NCI-H187 treated with DMSO at 0.1 percent for 48 hours (cell line): Measurements from ENCODE around the gene PHACTR3.
A peak's percentile ranks its signal among the peaks of the same experiment; 100 is the strongest.

Experiments
- DNase-seq: peaks from one replicate; lab custom pipeline; 2025; lab: John Stamatoyannopoulos, UW

Gene PHACTR3

GRCh38 chr20:59696476-59696875, 92.1 kb downstream of the PHACTR3 start:
- no peak for DNase-seq

DNA sequence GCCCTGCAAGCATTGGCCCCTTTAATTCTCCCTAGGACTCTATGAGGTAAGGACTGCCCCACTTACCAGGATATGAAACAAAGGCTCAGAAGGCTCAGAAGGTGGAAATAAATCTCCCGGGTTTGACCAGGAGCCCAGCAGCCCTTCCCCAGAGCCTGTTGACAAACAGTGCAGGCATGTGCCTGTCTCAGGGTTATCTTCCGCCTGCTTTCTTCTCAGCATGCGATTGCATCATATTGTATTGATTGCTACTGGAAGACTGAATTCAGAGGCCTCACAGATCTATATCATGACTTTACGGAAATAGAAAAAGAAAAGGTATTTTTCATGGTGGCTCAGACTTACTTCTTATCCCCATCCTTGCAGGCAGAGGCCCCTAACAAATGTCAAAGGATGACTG, 92.7 kb downstream of the PHACTR3 start:
- no peak for DNase-seq

DNA sequence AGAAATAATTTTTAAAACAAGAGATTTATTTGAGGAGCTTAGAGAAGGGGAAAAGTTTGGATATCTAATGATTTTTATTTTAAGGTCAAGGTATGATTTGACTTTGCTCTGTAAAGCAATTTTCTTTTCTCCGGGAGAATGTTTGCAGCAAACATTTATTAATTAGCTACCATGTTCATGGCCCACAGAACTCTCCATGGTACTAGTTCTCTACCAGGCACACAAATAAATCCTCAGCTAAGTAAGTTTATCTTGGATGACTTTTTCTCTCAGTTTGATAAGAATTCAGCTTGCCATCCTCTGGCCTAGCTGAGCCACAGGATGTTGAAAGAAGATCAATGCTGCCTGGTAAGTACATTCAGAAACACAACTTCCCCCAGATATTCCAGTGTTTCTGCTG, 94.3 kb downstream of the PHACTR3 start:
- DNase-seq: no peak

DNA sequence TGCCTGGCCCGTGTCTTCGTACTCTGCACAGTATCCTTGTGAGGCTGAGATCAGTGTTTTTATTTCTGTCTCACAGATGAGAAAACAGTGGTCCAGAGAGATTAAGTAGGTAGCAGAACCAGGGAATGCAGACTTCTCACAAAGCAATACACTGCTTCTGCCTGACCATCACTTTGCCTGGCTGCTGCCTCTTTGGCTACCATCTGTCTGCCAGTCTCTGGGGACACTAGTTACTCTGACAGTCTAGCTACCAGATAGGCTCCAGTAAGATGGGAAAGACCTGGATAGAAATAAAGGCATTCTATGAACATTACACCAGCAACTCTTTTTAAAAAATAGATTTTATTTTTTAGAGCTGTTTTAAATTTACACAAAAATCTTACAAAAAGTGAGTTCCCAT, 96.9 kb downstream of the PHACTR3 start:
- DNase-seq: no peak

DNA sequence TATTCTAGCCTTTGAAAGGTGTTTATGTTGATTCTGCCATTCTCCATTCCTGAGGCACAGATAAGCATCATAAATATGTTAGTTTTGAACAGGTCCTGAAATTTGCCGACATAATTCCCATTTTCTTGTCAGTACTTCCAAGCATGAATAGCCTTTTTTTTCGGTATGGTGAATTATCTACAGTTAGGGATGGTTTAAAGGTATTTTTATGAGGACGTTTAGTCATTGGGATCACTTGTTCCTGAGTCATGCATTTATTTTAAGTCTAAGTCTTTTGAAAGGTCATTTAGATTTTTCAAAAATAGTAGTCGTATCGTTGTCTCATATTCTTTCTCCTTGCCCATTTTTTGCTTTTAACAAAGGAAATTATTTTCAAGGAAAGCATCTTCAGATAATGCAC, 98.7 kb downstream of the PHACTR3 start:
- no peak for DNase-seq

GRCh38 chr20:59705651-59706399, 101.5 kb downstream of the PHACTR3 start:
- no peak for DNase-seq

DNA sequence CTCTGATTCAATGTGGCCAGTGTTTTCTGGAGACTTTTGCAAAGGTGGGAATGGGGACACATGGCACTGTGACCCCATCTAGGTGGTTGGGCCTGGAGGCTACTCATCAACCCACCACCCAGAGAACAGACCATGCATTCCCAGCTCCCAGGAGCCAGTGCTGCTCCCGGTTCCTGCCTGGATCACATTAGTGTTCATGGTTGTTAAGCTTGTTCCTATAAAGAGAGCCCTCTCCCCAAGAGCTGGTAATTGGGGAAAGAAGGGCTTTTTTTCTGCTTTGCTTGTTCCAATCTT, 102.0 kb downstream of the PHACTR3 start:
- no peak for DNase-seq

- no peak for DNase-seq
Observed at GRCh38 chr20:59708326-59708725, 104.0 kb downstream of the PHACTR3 start.

- DNase-seq: no peak
Observed at GRCh38 chr20:59709636-59710035, 105.3 kb downstream of the PHACTR3 start.

DNA sequence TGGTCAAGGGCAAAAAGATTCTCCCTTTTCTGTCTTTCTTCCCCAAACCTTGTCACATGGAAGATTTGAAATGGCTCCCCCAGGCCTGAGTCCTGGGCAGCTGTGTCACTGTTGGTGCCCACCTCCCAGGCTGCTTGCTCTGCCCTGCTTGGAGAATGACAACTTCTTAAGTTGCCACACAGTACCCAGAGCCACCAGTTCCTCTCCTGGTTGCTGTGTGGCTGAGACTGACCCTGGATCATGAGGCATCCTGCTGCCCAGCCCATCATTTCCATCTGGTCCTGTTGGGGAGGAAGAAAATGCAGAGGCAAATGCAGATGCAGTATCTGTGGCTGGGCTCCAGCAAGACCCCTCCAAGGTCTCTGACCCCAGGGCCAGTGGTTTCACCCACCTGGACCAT, 113.7 kb downstream of the PHACTR3 start:
- DNase-seq: no peak

DNA sequence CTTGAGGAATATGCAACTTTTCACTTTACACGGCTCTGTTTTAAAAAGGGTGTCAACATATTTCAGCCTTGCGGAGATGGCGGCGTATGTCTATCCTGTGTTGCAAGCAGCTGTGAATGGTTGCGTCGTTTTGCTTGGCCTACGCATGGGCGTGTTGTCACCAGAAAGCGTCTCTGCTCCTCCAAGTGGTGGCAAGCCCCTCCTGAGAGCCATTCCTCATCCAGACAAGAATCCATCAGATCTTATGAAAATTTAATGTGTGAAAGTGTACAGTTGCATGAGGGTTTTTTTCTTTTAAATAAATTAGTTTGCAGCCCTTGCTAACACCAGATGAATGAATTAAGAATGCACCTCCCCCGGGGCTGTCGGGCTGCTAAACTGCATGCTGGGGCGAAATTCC, 114.4 kb downstream of the PHACTR3 start:
- DNase-seq: no peak

DNA sequence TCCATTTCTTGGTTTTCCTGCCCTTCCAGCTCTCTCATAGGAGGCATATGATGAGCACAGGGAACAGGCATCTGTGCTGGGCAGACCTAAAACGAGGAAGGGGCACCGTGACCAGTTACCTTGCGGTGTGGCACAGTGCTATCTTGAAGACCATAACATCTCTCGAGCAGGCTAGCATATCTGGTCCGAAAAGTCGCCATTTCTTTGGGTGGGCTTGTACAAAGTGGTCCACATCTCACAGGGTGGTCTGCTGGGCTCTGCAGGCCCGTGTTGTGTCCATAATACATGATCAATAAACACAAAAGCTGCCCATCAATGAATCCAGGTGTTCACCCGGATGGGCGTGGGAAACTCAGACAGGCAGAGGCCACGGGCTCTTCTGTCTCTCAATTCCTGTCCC, 115.7 kb downstream of the PHACTR3 start:
- DNase-seq: no peak

DNA sequence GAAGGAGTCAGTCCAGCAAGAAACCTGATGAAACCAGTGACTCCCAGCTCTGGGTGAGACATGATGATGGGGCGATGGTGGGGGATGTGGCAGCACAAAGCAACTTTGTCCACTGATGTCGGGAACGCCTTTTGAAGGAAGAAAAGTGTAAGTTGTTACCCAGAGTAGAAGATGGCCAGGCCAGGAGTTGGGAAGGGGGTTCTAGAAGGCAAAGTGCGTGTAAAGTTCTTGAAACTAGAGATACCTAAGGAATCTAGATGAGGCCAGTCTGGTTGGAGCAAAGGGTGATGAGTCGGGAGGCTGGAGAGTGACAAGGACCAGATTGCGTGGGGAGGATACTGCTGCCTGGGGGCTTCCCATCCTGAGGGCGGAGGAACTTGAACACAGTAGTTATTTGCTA, 117.0 kb downstream of the PHACTR3 start:
- no peak for DNase-seq

GRCh38 chr20:59723108-59723500, 118.8 kb downstream of the PHACTR3 start:
- DNase-seq: no peak

- DNase-seq: peak; percentile 20
Observed at GRCh38 chr20:59723607-59724456, 119.5 kb downstream of the PHACTR3 start.

- DNase-seq: no peak
Observed at GRCh38 chr20:59724457-59725366, 120.4 kb downstream of the PHACTR3 start.

- DNase-seq: no peak
Observed at GRCh38 chr20:59725476-59726280, 121.3 kb downstream of the PHACTR3 start.

- DNase-seq: no peak
Observed at GRCh38 chr20:59726281-59726595, 121.9 kb downstream of the PHACTR3 start.

- DNase-seq: no peak
Observed at GRCh38 chr20:59728722-59729430, 124.5 kb downstream of the PHACTR3 start.

DNA sequence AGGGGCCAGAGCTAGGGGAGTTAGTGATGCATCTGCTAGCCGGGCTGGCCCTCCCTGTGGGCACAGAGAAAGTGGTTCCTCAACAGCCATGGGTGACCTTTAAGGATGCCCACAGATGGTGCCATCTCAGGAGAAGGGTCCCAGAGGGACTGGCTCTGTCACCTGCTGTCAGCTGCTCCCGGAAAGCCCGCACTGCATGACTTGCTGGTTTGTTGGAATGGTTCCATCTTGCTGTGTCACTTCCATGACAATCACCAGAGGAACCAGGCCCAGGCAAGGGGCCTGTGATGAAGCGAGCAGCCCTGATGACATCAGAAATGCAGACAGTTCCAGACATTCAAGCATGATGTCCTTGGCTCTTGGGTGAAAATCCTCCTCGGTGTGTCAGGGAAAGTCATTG, 125.2 kb downstream of the PHACTR3 start:
- DNase-seq: no peak

GRCh38 chr20:59730722-59731121, 126.4 kb downstream of the PHACTR3 start:
- no peak for DNase-seq
